Testis (tissue), 2 donors: ENCODE measurements around the gene SH3PXD2B.

Source experiments
- POLR2A ChIP-seq: fragments of 450-650 bp; IDR thresholded peaks from one replicate; pipeline ENCODE4 v1.6.1; 2017; ENCODE audit warnings: antibody characterized with exemption, mild to moderate bottlenecking, moderate library complexity
- TF ChIP-seq, protein P1 (sequence below), 3 experiments: fragments of 450-650 bp in 2 of 3; fragments of 200-600 bp in 1 of 3; sonication (generic) in 1 of 3; IDR thresholded peaks; one replicate each; pipeline ENCODE4 v1.5.1; 2016 to 2019; ENCODE audit warnings: antibody characterized with exemption in 3 of 3, mild to moderate bottlenecking in 2 of 3, moderate library complexity in 1 of 3

DNA sequence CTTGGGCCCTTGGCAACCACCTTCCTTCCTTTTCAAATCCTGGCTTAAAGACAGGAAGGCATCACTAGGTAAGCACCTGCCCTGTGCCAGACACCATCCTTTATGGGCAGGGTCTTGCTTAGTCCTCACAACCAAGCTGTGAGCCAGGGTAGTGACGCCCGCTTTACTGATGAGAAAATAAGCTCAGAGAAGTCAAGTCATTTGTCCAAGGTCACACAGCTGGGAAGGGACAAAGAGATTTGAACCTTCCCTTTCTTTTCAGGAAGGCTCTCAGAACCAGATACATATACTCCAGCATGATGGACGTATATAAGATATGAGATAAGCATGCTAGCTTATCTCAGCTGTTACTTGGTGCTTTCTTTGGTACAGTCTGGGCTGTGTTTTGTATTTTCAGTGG, 76.9 kb downstream of the SH3PXD2B start:
- TF ChIP-seq, protein P1, sequence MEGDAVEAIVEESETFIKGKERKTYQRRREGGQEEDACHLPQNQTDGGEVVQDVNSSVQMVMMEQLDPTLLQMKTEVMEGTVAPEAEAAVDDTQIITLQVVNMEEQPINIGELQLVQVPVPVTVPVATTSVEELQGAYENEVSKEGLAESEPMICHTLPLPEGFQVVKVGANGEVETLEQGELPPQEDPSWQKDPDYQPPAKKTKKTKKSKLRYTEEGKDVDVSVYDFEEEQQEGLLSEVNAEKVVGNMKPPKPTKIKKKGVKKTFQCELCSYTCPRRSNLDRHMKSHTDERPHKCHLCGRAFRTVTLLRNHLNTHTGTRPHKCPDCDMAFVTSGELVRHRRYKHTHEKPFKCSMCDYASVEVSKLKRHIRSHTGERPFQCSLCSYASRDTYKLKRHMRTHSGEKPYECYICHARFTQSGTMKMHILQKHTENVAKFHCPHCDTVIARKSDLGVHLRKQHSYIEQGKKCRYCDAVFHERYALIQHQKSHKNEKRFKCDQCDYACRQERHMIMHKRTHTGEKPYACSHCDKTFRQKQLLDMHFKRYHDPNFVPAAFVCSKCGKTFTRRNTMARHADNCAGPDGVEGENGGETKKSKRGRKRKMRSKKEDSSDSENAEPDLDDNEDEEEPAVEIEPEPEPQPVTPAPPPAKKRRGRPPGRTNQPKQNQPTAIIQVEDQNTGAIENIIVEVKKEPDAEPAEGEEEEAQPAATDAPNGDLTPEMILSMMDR (IDR thresholded peaks at IDR 0.05): no peak
- no peak for TF ChIP-seq POLR2A
